ENCODE measurements around the gene RYR2.

The RYR2 gene

GRCh38 chr1:237041795-237042525 is at the start of gene RYR2:
Gene RYR2, plus strand, starts transcription at chr1:237042184. Its CDS starts 338 bp downstream, at chr1:237042522.
- no peak; the same call in 1 of the 2 replicates for TF ChIP-seq Cebpa-rat (IDR thresholded peaks at IDR 0.05)
- no peak within 1 kb of the TSS for H3K4me2 ChIP-seq
- H3K4me1 ChIP-seq: no peaks in the 10 kb centered on the region
- H3K9ac ChIP-seq: no peak within 1 kb of the TSS
- peaks cover 21% of the 10 kb centered on the region for H3K9me3 ChIP-seq
- no peaks in the 10 kb centered on the region for H3K36me3 ChIP-seq
- H3K27me3 ChIP-seq: no peaks in the 10 kb centered on the region
- H3K27ac ChIP-seq: no peak within 1 kb of the TSS
- H3K4me3 ChIP-seq: no peak within 1 kb of the TSS
- H4K20me1 ChIP-seq: no peaks in the 10 kb centered on the region

DNA sequence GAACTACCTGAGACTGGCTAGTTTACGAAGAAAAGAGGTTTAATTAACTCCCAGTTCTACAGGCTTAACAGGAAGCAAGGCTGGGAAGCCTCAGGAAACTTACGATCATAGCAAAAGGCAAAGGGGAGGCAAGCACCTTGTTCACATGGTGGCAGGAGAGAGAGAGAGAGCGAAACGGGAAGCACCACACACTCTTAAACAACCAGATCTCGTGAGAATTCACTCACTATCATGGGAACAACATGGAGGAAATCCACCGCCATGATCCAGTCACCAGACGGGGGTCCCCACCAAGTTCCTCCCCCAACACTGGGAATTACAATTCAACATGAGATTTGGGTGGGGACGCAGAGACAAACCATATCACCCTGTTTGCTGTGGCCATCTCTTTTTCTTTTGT is 49.5 kb upstream of the RYR2 start:
- Histone ChIP-seq H3K9ac (no peak overlapping the region), H3K4me3 (no peak overlapping the region), H3K36me3 (no peaks in the 10 kb centered on the region), H3K27ac (no peak overlapping the region), H3K27me3 (no peaks in the 10 kb centered on the region), H3K4me1 (no peaks in the 10 kb centered on the region), H3K4me2 (no peak overlapping the region), H3K9me3 (0 out of 2 replicates have a peak, but pooled peaks cover 8% of the 10 kb centered on the region), H4K20me1 (no peaks in the 10 kb centered on the region)
- TF ChIP-seq Cebpa-rat (IDR thresholded peaks at IDR 0.05): no peak

DNA sequence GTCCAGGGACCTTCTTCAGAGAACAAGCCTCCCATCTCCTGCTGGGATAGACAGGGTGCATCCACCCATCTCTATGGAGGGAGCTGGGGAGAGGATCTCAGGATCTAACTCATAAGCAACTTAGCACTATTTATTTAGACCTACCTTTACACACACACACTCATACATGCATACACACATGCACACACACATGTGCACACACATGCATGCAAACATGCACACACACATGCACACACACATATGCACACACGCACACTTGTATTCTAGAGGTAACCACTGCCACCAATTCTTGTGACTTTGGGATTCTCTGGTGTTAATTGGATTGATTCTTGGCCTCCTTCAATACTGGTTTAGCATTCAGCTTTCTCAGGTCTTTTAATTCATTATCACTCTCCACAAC is 47.5 kb upstream of the RYR2 start:
- no peak for TF ChIP-seq Cebpa-rat (IDR thresholded peaks at IDR 0.05)

DNA sequence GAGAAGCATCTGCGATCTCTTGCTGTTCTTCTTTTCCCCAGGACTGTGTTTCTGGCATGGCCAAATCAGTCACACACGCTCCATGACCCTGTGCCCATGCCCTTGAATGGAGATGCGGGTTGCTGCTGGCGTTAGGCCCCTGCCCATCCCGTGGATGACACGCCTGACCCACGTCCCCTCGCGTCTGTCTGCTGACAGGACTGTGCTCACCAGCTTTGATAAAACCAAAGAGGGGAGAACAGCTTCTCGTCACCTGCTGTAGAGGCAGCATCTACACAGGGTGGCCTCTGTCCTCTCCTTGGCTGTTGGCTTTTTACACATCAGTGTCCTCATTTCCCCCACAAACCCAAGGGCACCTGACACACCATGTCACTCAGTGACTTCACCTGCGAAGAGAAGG is 44.6 kb upstream of the RYR2 start:
- H3K27me3 ChIP-seq: no peaks in the 10 kb centered on the region
- H3K4me1 ChIP-seq: no peaks in the 10 kb centered on the region
- no peaks in the 10 kb centered on the region for H4K20me1 ChIP-seq
- no peaks in the 10 kb centered on the region for H3K9me3 ChIP-seq
- no peaks in the 10 kb centered on the region for H3K36me3 ChIP-seq
- no peak overlapping the region for H3K4me2 ChIP-seq
- no peak overlapping the region for H3K9ac ChIP-seq
- no peak overlapping the region for H3K27ac ChIP-seq
- no peak for TF ChIP-seq Cebpa-rat (IDR thresholded peaks at IDR 0.05)
- no peak overlapping the region for H3K4me3 ChIP-seq

More for the DNA sequence above, 47.5 kb upstream of the RYR2 start:
- no peak overlapping the region for H3K9ac ChIP-seq
- no peaks in the 10 kb centered on the region for H3K27me3 ChIP-seq
- no peaks in the 10 kb centered on the region for H3K4me1 ChIP-seq
- 0 out of 2 replicates have a peak, but pooled peaks cover 8% of the 10 kb centered on the region for H3K9me3 ChIP-seq
- H3K4me3 ChIP-seq: no peak overlapping the region
- H3K4me2 ChIP-seq: no peak overlapping the region
- H3K27ac ChIP-seq: no peak overlapping the region
- H3K36me3 ChIP-seq: no peaks in the 10 kb centered on the region
- H4K20me1 ChIP-seq: no peaks in the 10 kb centered on the region

- Histone ChIP-seq H3K27ac (no peak overlapping the region), H3K36me3 (no peaks in the 10 kb centered on the region), H4K20me1 (no peaks in the 10 kb centered on the region), H3K4me3 (no peak overlapping the region), H3K27me3 (no peaks in the 10 kb centered on the region), H3K4me2 (no peak overlapping the region), H3K9me3 (no peaks in the 10 kb centered on the region), H3K4me1 (no peaks in the 10 kb centered on the region), H3K9ac (no peak overlapping the region)
- no peak for TF ChIP-seq Cebpa-rat (IDR thresholded peaks at IDR 0.05)
These were observed 44.1 kb upstream of the RYR2 start for GRCh38 chr1:236997882-236998281.

DNA sequence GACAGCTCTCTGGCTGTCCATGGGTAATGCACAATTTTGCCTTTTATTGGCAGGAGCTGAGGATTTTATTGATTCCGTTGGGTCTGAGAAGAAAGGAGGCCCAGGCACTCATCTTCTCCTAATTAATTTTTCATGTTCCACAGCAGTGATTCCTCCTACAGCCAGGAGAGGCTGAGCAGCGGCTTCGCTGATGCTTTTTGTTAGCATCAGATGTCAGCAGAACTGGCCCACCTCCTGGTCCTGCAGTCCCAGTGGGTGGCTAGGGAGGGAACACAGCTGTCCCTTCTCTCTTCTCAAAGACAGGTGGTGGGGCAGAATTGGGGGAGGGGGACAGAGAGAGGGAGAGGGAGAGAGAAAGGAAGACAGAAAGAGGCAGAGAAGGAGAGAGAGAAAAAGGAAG is 43.4 kb upstream of the RYR2 start:
- H3K9me3 ChIP-seq: no peaks in the 10 kb centered on the region
- no peaks in the 10 kb centered on the region for H3K4me1 ChIP-seq
- no peak overlapping the region for H3K27ac ChIP-seq
- no peaks in the 10 kb centered on the region for H3K27me3 ChIP-seq
- H3K9ac ChIP-seq: no peak overlapping the region
- TF ChIP-seq Cebpa-rat (IDR thresholded peaks at IDR 0.05): no peak
- no peak overlapping the region for H3K4me3 ChIP-seq
- no peak overlapping the region for H3K4me2 ChIP-seq
- H4K20me1 ChIP-seq: no peaks in the 10 kb centered on the region
- no peaks in the 10 kb centered on the region for H3K36me3 ChIP-seq

- no peaks in the 10 kb centered on the region for H4K20me1 ChIP-seq
- no peaks in the 10 kb centered on the region for H3K36me3 ChIP-seq
- H3K9ac ChIP-seq: no peak overlapping the region
- no peak overlapping the region for H3K4me2 ChIP-seq
- no peak for TF ChIP-seq Cebpa-rat (IDR thresholded peaks at IDR 0.05)
- no peak overlapping the region for H3K27ac ChIP-seq
- H3K4me1 ChIP-seq: no peaks in the 10 kb centered on the region
- no peaks in the 10 kb centered on the region for H3K27me3 ChIP-seq
- H3K9me3 ChIP-seq: no peaks in the 10 kb centered on the region
- no peak overlapping the region for H3K4me3 ChIP-seq
These were observed 41.8 kb upstream of the RYR2 start for GRCh38 chr1:237000191-237000590.

- TF ChIP-seq Cebpa-rat (IDR thresholded peaks at IDR 0.05): no peak
These were observed 38.5 kb upstream of the RYR2 start for GRCh38 chr1:237003516-237003915.

DNA sequence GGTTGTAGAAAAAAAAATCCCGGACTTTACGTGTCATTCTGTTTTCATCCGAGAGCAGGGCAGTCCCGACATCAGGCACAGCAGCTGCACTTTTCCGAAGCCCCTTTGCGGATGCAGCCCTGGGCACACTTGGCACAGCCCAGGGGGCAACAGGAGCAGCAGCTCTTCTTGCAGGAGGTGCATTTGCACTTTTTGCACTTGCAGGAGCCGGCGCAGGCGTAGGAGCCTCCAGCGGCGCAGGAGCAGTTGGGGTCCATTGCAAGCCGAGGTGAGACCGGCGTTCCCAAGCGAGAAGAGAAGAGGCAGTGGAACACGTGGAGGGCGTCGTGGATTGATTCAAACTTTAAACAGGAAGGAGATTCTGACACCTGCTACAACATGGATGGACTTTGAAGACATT is 37.9 kb upstream of the RYR2 start, which contains the start of gene MT1HL1:
Gene MT1HL1 (minus strand): TSS at position 326 of the 400 bp plus-strand sequence. CDS start 69 bp downstream, at position 257.
- Histone ChIP-seq H4K20me1 (no peaks in the 10 kb centered on the region), H3K4me1 (no peaks in the 10 kb centered on the region)

More at GRCh38 chr1:237003516-237003915, 38.5 kb upstream of the RYR2 start:
- no peaks in the 10 kb centered on the region for H3K36me3 ChIP-seq
- no peak overlapping the region for H3K9ac ChIP-seq
- H4K20me1 ChIP-seq: no peaks in the 10 kb centered on the region
- no peaks in the 10 kb centered on the region for H3K27me3 ChIP-seq
- no peaks in the 10 kb centered on the region for H3K9me3 ChIP-seq
- no peak overlapping the region for H3K27ac ChIP-seq
- no peaks in the 10 kb centered on the region for H3K4me1 ChIP-seq
- no peak overlapping the region for H3K4me3 ChIP-seq
- H3K4me2 ChIP-seq: no peak overlapping the region

DNA sequence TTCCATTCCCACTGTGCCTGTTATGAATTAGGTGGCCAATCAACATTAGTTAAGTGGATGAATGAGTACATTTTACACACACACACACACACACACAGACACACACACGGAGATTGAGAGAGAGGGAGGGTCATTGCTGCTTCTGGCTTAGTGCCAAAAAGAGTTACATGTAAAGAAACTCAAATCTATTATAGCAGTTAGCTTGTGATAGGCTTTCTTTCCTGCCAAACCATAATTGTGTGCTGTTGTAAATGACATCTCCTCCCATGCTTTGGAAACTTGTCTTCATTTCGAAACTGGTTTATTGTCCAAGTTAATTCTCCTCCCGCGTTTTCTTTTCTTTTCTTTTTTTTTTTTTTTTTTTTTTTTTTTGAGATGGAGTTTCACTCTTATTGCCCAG is 36.3 kb upstream of the RYR2 start:
- H3K27me3 ChIP-seq: no peaks in the 10 kb centered on the region

More for the DNA sequence above, 37.9 kb upstream of the RYR2 start, which contains the start of gene MT1HL1:
- H3K36me3 ChIP-seq: no peaks in the 10 kb centered on the region
- no peaks in the 10 kb centered on the region for H3K9me3 ChIP-seq
- H3K4me2 ChIP-seq: no peak within 1 kb of the TSS
- H3K27ac ChIP-seq: no peak within 1 kb of the TSS
- TF ChIP-seq Cebpa-rat (IDR thresholded peaks at IDR 0.05): no peak
- H3K4me3 ChIP-seq: no peak within 1 kb of the TSS
- no peak within 1 kb of the TSS for H3K9ac ChIP-seq
- no peaks in the 10 kb centered on the region for H3K27me3 ChIP-seq

More for the DNA sequence above, 36.3 kb upstream of the RYR2 start:
- H4K20me1 ChIP-seq: no peaks in the 10 kb centered on the region
- H3K4me2 ChIP-seq: no peak overlapping the region
- TF ChIP-seq Cebpa-rat (IDR thresholded peaks at IDR 0.05): no peak
- H3K36me3 ChIP-seq: no peaks in the 10 kb centered on the region
- H3K9ac ChIP-seq: no peak overlapping the region
- H3K4me3 ChIP-seq: no peak overlapping the region
- H3K9me3 ChIP-seq: no peaks in the 10 kb centered on the region
- H3K27ac ChIP-seq: no peak overlapping the region
- H3K4me1 ChIP-seq: no peaks in the 10 kb centered on the region

Measured in BLaER1 (cell line).